ENCODE data around the gene GPR45. TPM values are rescaled to one million over a fixed set of nuclear protein-coding genes. Genes with fewer than 3 reads are reported as not detected.

The GPR45 gene
- total RNA-seq: not detected in 2 replicates

GRCh38 chr2:105241443-105241842, at the start of gene GPR45:
Gene GPR45 (plus strand): TSS chr2:105241743. CDS start chr2:105241859, 116 bp downstream.
- no peak for DNase-seq (ENCODE audit: low read depth)
- H3K27me3 ChIP-seq (ENCODE audit: control insufficient read depth, insufficient read depth, low read length): peaks cover 1% of the 10 kb centered on the region
- no peak for TF ChIP-seq CTCF (IDR thresholded peaks at IDR 0.05; ENCODE audit: insufficient read depth, low read length, severe bottlenecking)
- no peaks in the 10 kb centered on the region for H3K36me3 ChIP-seq (ENCODE audit: control insufficient read depth, insufficient read depth, low read length)
- no peak within 1 kb of the TSS for H3K4me3 ChIP-seq (ENCODE audit: low read depth, low read length)
- no peak for FAIRE-seq

GRCh38 chr2:105194022-105194675, 47.4 kb upstream of the GPR45 start:
- FAIRE-seq (no peak), DNase-seq (ENCODE audit: low read depth) (no peak)
- H3K36me3 ChIP-seq (ENCODE audit: control insufficient read depth, insufficient read depth, low read length): no peaks in the 10 kb centered on the region
- H3K4me3 ChIP-seq (ENCODE audit: low read depth, low read length): no peak overlapping the region
- TF ChIP-seq CTCF (IDR thresholded peaks at IDR 0.05; ENCODE audit: insufficient read depth, low read length, severe bottlenecking): no peak
- H3K27me3 ChIP-seq (ENCODE audit: control insufficient read depth, insufficient read depth, low read length): no peaks in the 10 kb centered on the region

GRCh38 chr2:105196651-105197050, 44.9 kb upstream of the GPR45 start:
- H3K4me3 ChIP-seq (ENCODE audit: low read depth, low read length): no peak overlapping the region
- FAIRE-seq (no peak), DNase-seq (ENCODE audit: low read depth) (no peak)
- no peaks in the 10 kb centered on the region for H3K36me3 ChIP-seq (ENCODE audit: control insufficient read depth, insufficient read depth, low read length)
- no peaks in the 10 kb centered on the region for H3K27me3 ChIP-seq (ENCODE audit: control insufficient read depth, insufficient read depth, low read length)
- no peak for TF ChIP-seq CTCF (IDR thresholded peaks at IDR 0.05; ENCODE audit: insufficient read depth, low read length, severe bottlenecking)

GRCh38 chr2:105215586-105216192, 25.9 kb upstream of the GPR45 start:
- TF ChIP-seq CTCF (IDR thresholded peaks at IDR 0.05; ENCODE audit: insufficient read depth, low read length, severe bottlenecking): no peak
- Histone ChIP-seq H3K4me3 (ENCODE audit: low read depth, low read length) (no peak overlapping the region), H3K36me3 (ENCODE audit: control insufficient read depth, insufficient read depth, low read length) (no peaks in the 10 kb centered on the region), H3K27me3 (ENCODE audit: control insufficient read depth, insufficient read depth, low read length) (no peaks in the 10 kb centered on the region)
- DNase-seq (ENCODE audit: low read depth) (no peak), FAIRE-seq (no peak)

GRCh38 chr2:105220604-105221003, 20.9 kb upstream of the GPR45 start:
- no peak for TF ChIP-seq CTCF (IDR thresholded peaks at IDR 0.05; ENCODE audit: insufficient read depth, low read length, severe bottlenecking)
- H3K4me3 ChIP-seq (ENCODE audit: low read depth, low read length): no peak overlapping the region
- H3K36me3 ChIP-seq (ENCODE audit: control insufficient read depth, insufficient read depth, low read length): no peaks in the 10 kb centered on the region
- no peak for DNase-seq (ENCODE audit: low read depth)
- no peak for FAIRE-seq
- H3K27me3 ChIP-seq (ENCODE audit: control insufficient read depth, insufficient read depth, low read length): no peaks in the 10 kb centered on the region
